GM12878 (cell line): ENCODE results near the gene AKAP13. TPM values are rescaled to one million over a fixed set of nuclear protein-coding genes. Genes with fewer than 3 reads are reported as not detected.
A peak's percentile ranks its signal among the peaks of the same experiment; 100 is the strongest.

Experiments used
- ATF7 ChIP-seq: fragments of 450-650 bp; IDR thresholded peaks from 2 replicates; pipeline ENCODE4 v1.6.1; 2016; ENCODE audit warnings: low read depth, mild to moderate bottlenecking
- BCL3 ChIP-seq: IDR thresholded peaks from 2 replicates; pipeline ENCODE4 v1.6.1; 2011; ENCODE audit warnings: borderline replicate concordance, low read depth, mild to moderate bottlenecking, moderate library complexity, low read length; ENCODE audit not compliant: insufficient read depth, poor library complexity, severe bottlenecking
- CREB1 ChIP-seq: IDR thresholded peaks from 2 replicates; pipeline ENCODE4 v1.6.1; 2012; ENCODE audit warnings: low read depth, mild to moderate bottlenecking, inconsistent platforms
- GABPA ChIP-seq: IDR thresholded peaks from 2 replicates; pipeline ENCODE4 v1.6.1; 2014; ENCODE audit warnings: antibody characterized with exemption, low read depth, mild to moderate bottlenecking, inconsistent platforms
- HDAC2 ChIP-seq: fragments of 200-600 bp; sonication (generic); IDR thresholded peaks from 2 replicates; pipeline ENCODE4 v1.6.1; 2017
- IKZF1 ChIP-seq: fragments of 450-650 bp; conservative IDR thresholded peaks from 2 replicates; pipeline ENCODE4 v1.6.1; 2017; ENCODE audit warnings: antibody characterized with exemption, mild to moderate bottlenecking
- IRF5 ChIP-seq: fragments of 450-650 bp; IDR thresholded peaks from 2 replicates; pipeline ENCODE4 v1.6.1; 2017; ENCODE audit warnings: borderline replicate concordance
- RUNX3 ChIP-seq: IDR thresholded peaks from 2 replicates; pipeline ENCODE4 v1.6.1; 2012; ENCODE audit warnings: low read length, inconsistent platforms
- TCF3 ChIP-seq: IDR thresholded peaks from 2 replicates; pipeline ENCODE4 v1.6.1; 2012; ENCODE audit warnings: low read depth, mild to moderate bottlenecking, low read length, borderline replicate concordance; ENCODE audit not compliant: insufficient read depth
- polyA plus RNA-seq, 11 experiments: library from polyadenylated mRNA; depleted of rRNA in 4 of 11; unstranded in 6 of 11; stranded (reverse) in 5 of 11; fragments of >200 nt; fragmentation: Nextera tagmentation in 4 of 11; fragmentation: Illumina TruSeq in 1 of 11; extraction: Ambion mirVana in 4 of 11; extraction: Trizol in 1 of 11; gene quantifications; 1 replicate in 1 of 11; 2 replicates in 10 of 11; pipeline versions ENCODE4 v1.2.1 to v1.2.3, GENCODE V29; 2011 to 2016; ENCODE audit warnings: inconsistent platforms in 2 of 11, missing spikeins in 2 of 11, low read depth in 1 of 11
- total RNA-seq, 4 experiments: library from RNA; depleted of rRNA in 3 of 4; stranded (reverse); fragments of >200 nt in 3 of 4; fragmentation: Illumina TruSeq in 1 of 4; extraction: Trizol in 1 of 4; gene quantifications; 2 replicates each; pipeline versions ENCODE4 v1.2.1 to v1.2.3, GENCODE V29; 2013 to 2021

Gene AKAP13
- total and polyA plus RNA-seq, 10 of the 15 experiments (the other 5 are each of a cell fraction or from before 2014, with no cell fraction given): 14.4 to 74.9 (median 55.1) TPM

GRCh38 chr15:85407421-85408269 is 27.2 kb downstream of the AKAP13 start (continued):
- TF ChIP-seq TCF3 (no peak), BCL3 (peak; percentile 30), IRF5 (no peak), HDAC2 (no peak), GABPA (peak; percentile 59; the same call in 1 of the 2 replicates), RUNX3 (peak; percentile 92), IKZF1 (peak; percentile 82), CREB1 (0 out of 2 replicates have a peak, but pooled peaks have one; percentile 27), ATF7 (peak; percentile 94)
